ENCODE data around the gene GALNS. TPM values are rescaled to one million over a fixed set of nuclear protein-coding genes. Genes with fewer than 3 reads are reported as not detected.

The GALNS gene
- total and polyA plus RNA-seq, 2 of the 4 experiments (the other 2 are of a cell fraction), result 7.2 to 32.5 TPM

DNA sequence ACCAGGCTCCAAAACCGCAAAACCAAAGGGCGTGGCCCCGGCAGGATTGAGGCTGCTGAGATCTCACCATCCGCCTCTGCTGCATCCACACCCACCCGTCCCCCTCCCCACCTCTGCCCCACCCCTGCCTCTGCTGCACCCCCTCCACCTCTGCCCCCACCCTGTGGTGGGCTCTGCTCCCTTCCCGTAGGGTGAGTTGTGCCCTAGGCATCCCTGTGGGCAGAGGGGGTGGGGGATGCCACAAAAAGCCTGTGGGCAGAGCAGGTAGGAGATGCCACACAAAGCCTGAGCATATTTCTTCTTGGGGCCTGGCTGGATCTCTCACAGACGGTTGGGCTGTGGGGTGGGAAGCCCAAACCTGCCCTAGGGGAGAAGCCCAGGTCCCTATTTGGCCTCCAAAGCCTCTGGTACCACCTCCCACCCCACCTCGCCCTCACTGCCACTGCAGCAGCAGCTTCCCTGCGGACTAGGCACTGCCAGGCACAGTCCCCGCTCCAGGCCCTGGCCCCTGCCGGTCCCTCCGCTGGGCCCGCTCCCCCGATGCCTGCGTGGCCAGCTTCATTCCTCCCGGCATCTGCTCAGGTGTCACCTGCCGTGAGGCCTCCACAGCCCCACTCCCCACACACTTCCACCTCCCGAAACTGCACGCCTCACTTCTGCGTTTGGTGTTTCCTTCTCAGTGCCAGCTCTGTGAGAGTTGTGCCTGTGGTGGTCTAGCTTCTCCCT, 21.0 kb upstream of the GALNS start:
- CTCF ChIA-PET, result no interaction called here
- Histone ChIP-seq H2BK5ac (ENCODE audit: low read depth, low read length, poor library complexity, severe bottlenecking) (no peak overlapping the region), H3K14ac (replicated peaks; ENCODE audit: low read depth, low read length) (no peak overlapping the region), H3K9me1 (ENCODE audit: insufficient read depth, low read length) (no peaks in the 10 kb centered on the region), H2AFZ (replicated peaks; ENCODE audit: low read length, poor library complexity) (peak overlapping the region; percentile 23), H3K4me3 (ENCODE audit: insufficient read depth, low read depth, low read length) (no peak overlapping the region), H4K5ac (ENCODE audit: low read depth, low read length) (no peak overlapping the region), H3K27me3 (ENCODE audit: control insufficient read depth, insufficient read depth, low read length) (peaks cover 58% of the 10 kb centered on the region), H3K79me1 (ENCODE audit: low read depth in 1 of 2, low read length in 2 of 2) (no peaks in the 10 kb centered on the region), H3K4me2 (ENCODE audit: low read depth, low read length) (no peak overlapping the region), H3K23ac (ENCODE audit: low read depth, low read length) (no peak overlapping the region), H4K8ac (ENCODE audit: low read depth in 2 of 2, low read length in 2 of 2) (no peak overlapping the region), H2AK5ac (ENCODE audit: low read depth, low read length) (no peak overlapping the region), H3K36me3 (ENCODE audit: control insufficient read depth, insufficient read depth, low read length) (no peaks in the 10 kb centered on the region), H2BK15ac (ENCODE audit: low read depth, low read length) (no peak overlapping the region), H3K4ac (ENCODE audit: low read depth, low read length) (no peak overlapping the region), H3K18ac (ENCODE audit: low read depth, low read length) (no peak overlapping the region), H4K20me1 (ENCODE audit: insufficient read depth, low read length) (no peaks in the 10 kb centered on the region), H2BK120ac (ENCODE audit: low read depth, low read length) (no peak overlapping the region), H2BK20ac (ENCODE audit: low read depth, low read length) (no peak overlapping the region), H4K91ac (ENCODE audit: insufficient read depth, low read depth, low read length) (no peak overlapping the region), H3K27ac (ENCODE audit: insufficient read depth, low read length) (no peak overlapping the region), H2AK9ac (replicated peaks; ENCODE audit: low read depth, low read length, poor library complexity) (no peak overlapping the region), H3K4me1 (ENCODE audit: control insufficient read depth, insufficient read depth, low read length) (no peaks in the 10 kb centered on the region), H3K9me3 (ENCODE audit: control insufficient read depth, insufficient read depth, low read length) (no peaks in the 10 kb centered on the region), H3K56ac (ENCODE audit: extremely low read depth, insufficient read depth, low read length) (no peak overlapping the region), H3K9ac (ENCODE audit: low read depth, low read length) (no peak overlapping the region)
- ATAC-seq (ENCODE audit: low read depth) (no peak), DNase-seq (no peak)
- POLR2A ChIA-PET (ENCODE audit: unreplicated experiment), result no interaction called here
- dilution Hi-C loops (cut with HindIII; ENCODE audit: low sequenced_read_pairs, unreplicated experiment) (no loop called here), in situ Hi-C loops (cut with MboI; ENCODE audit: low sequenced_read_pairs) (no loop called here), intact Hi-C loops (cut with micrococcal nuclease) (no loop called here)
- 90% methylated on average over 2 of the region's 20 CpGs; no CpG with 5 or more reads in 1 of the 2 experiments for WGBS, 2 experiments (ENCODE audit: extremely low coverage in 2 of 2, insufficient read length in 1 of 2)
- BruUV-seq (replicated peaks), result no TSS peak
- TF ChIP-seq BHLHE40 (IDR thresholded peaks at IDR 0.05; ENCODE audit: low read depth, low read length), result no peak
- no peak for TF ChIP-seq MXI1 (IDR thresholded peaks at IDR 0.05; ENCODE audit: borderline replicate concordance, low read depth, low read length)
- no peak for TF ChIP-seq RFX5 (IDR thresholded peaks at IDR 0.05; ENCODE audit: low read depth, low read length)
- no peak for TF ChIP-seq SMC3 (IDR thresholded peaks at IDR 0.05; ENCODE audit: low read depth, low read length)
- no peak for TF ChIP-seq CHD1 (IDR thresholded peaks at IDR 0.05; ENCODE audit: low read depth, low read length)
- no peak for TF ChIP-seq CTCF (conservative IDR thresholded peaks at IDR 0.05; ENCODE audit: low read depth, low read length)
- TF ChIP-seq FOS (IDR thresholded peaks at IDR 0.05; ENCODE audit: low read depth, low read length), result no peak
- no peak for TF ChIP-seq POLR2A (IDR thresholded peaks at IDR 0.05; ENCODE audit: low read depth, low read length)
- TF ChIP-seq, protein P1, sequence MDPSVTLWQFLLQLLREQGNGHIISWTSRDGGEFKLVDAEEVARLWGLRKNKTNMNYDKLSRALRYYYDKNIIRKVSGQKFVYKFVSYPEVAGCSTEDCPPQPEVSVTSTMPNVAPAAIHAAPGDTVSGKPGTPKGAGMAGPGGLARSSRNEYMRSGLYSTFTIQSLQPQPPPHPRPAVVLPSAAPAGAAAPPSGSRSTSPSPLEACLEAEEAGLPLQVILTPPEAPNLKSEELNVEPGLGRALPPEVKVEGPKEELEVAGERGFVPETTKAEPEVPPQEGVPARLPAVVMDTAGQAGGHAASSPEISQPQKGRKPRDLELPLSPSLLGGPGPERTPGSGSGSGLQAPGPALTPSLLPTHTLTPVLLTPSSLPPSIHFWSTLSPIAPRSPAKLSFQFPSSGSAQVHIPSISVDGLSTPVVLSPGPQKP (IDR thresholded peaks at IDR 0.05; ENCODE audit: borderline replicate concordance, low read depth, low read length), result no peak
- no peak for TF ChIP-seq CEBPB (IDR thresholded peaks at IDR 0.05; ENCODE audit: low read depth, low read length)
- TF ChIP-seq USF2 (IDR thresholded peaks at IDR 0.05; ENCODE audit: low read depth, low read length), result no peak
- no peak for TF ChIP-seq NFE2L2 (IDR thresholded peaks at IDR 0.05; ENCODE audit: low read depth, low read length)
- TF ChIP-seq RCOR1 (IDR thresholded peaks at IDR 0.05; ENCODE audit: insufficient replicate concordance, low read length), result no peak
- TF ChIP-seq RAD21 (IDR thresholded peaks at IDR 0.05; ENCODE audit: low read length), result no peak
- TF ChIP-seq MAZ (IDR thresholded peaks at IDR 0.05; ENCODE audit: borderline replicate concordance, low read depth, low read length), result no peak
- no peak for TF ChIP-seq MAFK (IDR thresholded peaks at IDR 0.05; ENCODE audit: low read depth, low read length)

Measured in IMR-90 (cell line).